ENCODE results near the gene TOM1L2. TPM values are rescaled to one million over a fixed set of nuclear protein-coding genes. Genes with fewer than 3 reads are reported as not detected.

The TOM1L2 gene
- total and polyA plus RNA-seq, 8 donors: 51.2 to 71.2 (median 57.4) TPM

GRCh38 chr17:18005496-18005895 is 33.3 kb upstream of the TOM1L2 start:
- TF ChIP-seq CTCF (IDR thresholded peaks at IDR 0.05): no peak
- intact Hi-C loops (cut with DNase I): no loop called here
- Histone ChIP-seq H3K27me3 (no peaks in the 10 kb centered on the region), H3K36me3 (peaks cover 0 to 50% of the 10 kb centered on the region in 2 donors), H3K9me3 (no peaks in the 10 kb centered on the region), H3K27ac (no peak overlapping the region), H3K4me3 (no peak overlapping the region), H3K4me1 (no peaks in the 10 kb centered on the region)
- ATAC-seq (no peak), DNase-seq (no peak)

GRCh38 chr17:18004884-18005305 is 32.7 kb upstream of the TOM1L2 start:
- H3K4me1 ChIP-seq: no peaks in the 10 kb centered on the region
- H3K36me3 ChIP-seq: peaks cover 0 to 44% of the 10 kb centered on the region in 2 donors
- TF ChIP-seq CTCF (IDR thresholded peaks at IDR 0.05): peak in 1 of 2 donors; percentile 10
- intact Hi-C loops (cut with DNase I): no loop called here
- ATAC-seq (no peak), DNase-seq (no peak)
- H3K4me3 ChIP-seq: no peak overlapping the region
- no peaks in the 10 kb centered on the region for H3K27me3 ChIP-seq
- H3K9me3 ChIP-seq: no peaks in the 10 kb centered on the region
- no peak overlapping the region for H3K27ac ChIP-seq

- DNase-seq: no peak
- ATAC-seq: no peak
- intact Hi-C loops (cut with DNase I): no loop called here
- no peak overlapping the region for H3K27ac ChIP-seq
- H3K36me3 ChIP-seq: peaks cover 0 to 39% of the 10 kb centered on the region in 2 donors
- no peak overlapping the region for H3K4me3 ChIP-seq
- H3K27me3 ChIP-seq: no peaks in the 10 kb centered on the region
- no peaks in the 10 kb centered on the region for H3K4me1 ChIP-seq
- TF ChIP-seq CTCF (IDR thresholded peaks at IDR 0.05): no peak
- no peaks in the 10 kb centered on the region for H3K9me3 ChIP-seq
Measured at GRCh38 chr17:18004345-18004744, 32.1 kb upstream of the TOM1L2 start.

GRCh38 chr17:18002171-18002570 is 30.0 kb upstream of the TOM1L2 start:
- no peaks in the 10 kb centered on the region for H3K27me3 ChIP-seq
- no peak for ATAC-seq
- DNase-seq: no peak
- no peaks in the 10 kb centered on the region for H3K4me1 ChIP-seq
- H3K36me3 ChIP-seq: peaks cover 0 to 19% of the 10 kb centered on the region in 2 donors
- intact Hi-C loops (cut with DNase I): no loop called here
- TF ChIP-seq CTCF (IDR thresholded peaks at IDR 0.05): no peak
- no peak overlapping the region for H3K4me3 ChIP-seq
- no peak overlapping the region for H3K27ac ChIP-seq
- no peaks in the 10 kb centered on the region for H3K9me3 ChIP-seq

- intact Hi-C loops (cut with DNase I): no loop called here
- H3K36me3 ChIP-seq: peaks cover 0 to 8% of the 10 kb centered on the region in 2 donors
- no peak for TF ChIP-seq CTCF (IDR thresholded peaks at IDR 0.05)
- no peaks in the 10 kb centered on the region for H3K4me1 ChIP-seq
- H3K9me3 ChIP-seq: no peaks in the 10 kb centered on the region
- ATAC-seq: no peak
- no peak overlapping the region for H3K4me3 ChIP-seq
- no peaks in the 10 kb centered on the region for H3K27me3 ChIP-seq
- H3K27ac ChIP-seq: no peak overlapping the region
- no peak for DNase-seq
Measured at GRCh38 chr17:18000030-18000408, 27.8 kb upstream of the TOM1L2 start.
